K562 (cell line): Measurements from ENCODE around the gene GLI1. TPM values are rescaled to one million over a fixed set of nuclear protein-coding genes. Genes with fewer than 3 reads are reported as not detected.

Experiments
- ATAC-seq: fragments of 200-7000 bp; cut with Tn5 transposase; 3 replicates; pipeline ENCODE4 v1.9.1; 2020; ENCODE audit warnings: moderate library complexity
- BruUV-seq: library from RNA; stranded (reverse); fragments of 400-500 nt; replicated peaks from 2 replicates; lab custom pipeline; 2021; lab: Mats Ljungman, UMichigan
- CTCF ChIA-PET: fragments of 300-600 bp; formaldehyde crosslinking; extraction: SDS; loops from one replicate; lab custom pipeline; 2021; ENCODE audit warnings: low intra/inter-chr PET ratio; lab: Yijun Ruan, JAX
- POLR2A ChIA-PET: fragments of 300-600, 350-650 bp; sonication (Branson Sonifier 250); formaldehyde crosslinking; extraction: SDS; loops from one replicate; lab custom pipeline; 2021; ENCODE audit warnings: antibody characterized with exemption, inconsistent platforms; lab: Yijun Ruan, JAX
- DNase-seq, 4 experiments: peaks; one replicate each; pipeline versions ENCODE4 v3.0.0 to v3.0.0-alpha.2; 2011 to 2018; ENCODE audit warnings: low spot score in 3 of 4, mixed read lengths in 3 of 4; ENCODE audit errors: extremely low read depth in 1 of 4
- FAIRE-seq: peaks from 2 replicates; lab custom pipeline; 2011; peaks lifted over from hg19 to GRCh38; lab: Jason Lieb, UNC
- H2AFZ ChIP-seq: 2 replicates; pipeline ENCODE4 v1.6.0; 2011; ENCODE audit warnings: low read depth, low read length, control low read depth, inconsistent platforms
- H3K27ac ChIP-seq: fragments of 200-600 bp; 3 replicates; pipeline ENCODE4 v1.8.0; 2011; ENCODE audit warnings: low read depth, mild to moderate bottlenecking, control low read depth, inconsistent platforms, low read length, moderate library complexity, mixed read lengths; ENCODE audit errors: extremely low read depth
- H3K27me3 ChIP-seq, 2 experiments: fragments of 300-600 bp in 1 of 2; 2 replicates in 1 of 2; 3 replicates in 1 of 2; pipeline versions ENCODE4 v1.6.0 to v1.8.0; 2011; ENCODE audit warnings: inconsistent platforms in 2 of 2, low read length in 2 of 2, mild to moderate bottlenecking in 1 of 2, mixed read lengths in 1 of 2, moderate library complexity in 1 of 2; ENCODE audit not compliant: control insufficient read depth in 2 of 2, insufficient read depth in 2 of 2
- H3K36me3 ChIP-seq: fragments of 300-600 bp; 3 replicates; pipeline ENCODE4 v1.8.0; 2011; ENCODE audit warnings: mild to moderate bottlenecking, low read length, inconsistent platforms; ENCODE audit not compliant: control insufficient read depth, insufficient read depth
- H3K4me1 ChIP-seq, 2 experiments: fragments of 200-600 bp in 1 of 2; replicated peaks in 1 of 2; 2 replicates in 1 of 2; 3 replicates in 1 of 2; pipeline versions ENCODE4 v1.5.1 to v1.8.0; 2011; ENCODE audit warnings: inconsistent platforms in 2 of 2, low read length in 2 of 2, mild to moderate bottlenecking in 1 of 2, mixed read lengths in 1 of 2, moderate library complexity in 1 of 2; ENCODE audit not compliant: control insufficient read depth in 2 of 2, insufficient read depth in 2 of 2
- H3K4me2 ChIP-seq: 2 replicates; pipeline ENCODE4 v1.6.1; 2011; ENCODE audit warnings: low read length, control low read depth, inconsistent platforms, mixed read lengths; ENCODE audit not compliant: insufficient read depth
- H3K4me3 ChIP-seq: fragments of 200-600 bp; sonication (generic), shearing (Covaris generic); 2 replicates; pipeline ENCODE4 v1.5.1; 2016; ENCODE audit warnings: control low read depth, inconsistent platforms
- H3K79me2 ChIP-seq: fragments of 200-600 bp; 3 replicates; pipeline ENCODE4 v1.8.0; 2011; ENCODE audit warnings: low read length, inconsistent platforms; ENCODE audit not compliant: control insufficient read depth, insufficient read depth
- H3K9ac ChIP-seq, 2 experiments: 2 replicates each; pipeline versions ENCODE4 v1.6.0 to v1.6.1; 2011; ENCODE audit warnings: low read depth in 2 of 2, low read length in 2 of 2, control low read depth in 1 of 2, inconsistent platforms in 1 of 2, mild to moderate bottlenecking in 1 of 2, mixed read lengths in 1 of 2; ENCODE audit not compliant: insufficient read depth in 1 of 2
- H3K9me1 ChIP-seq: one replicate; pipeline ENCODE4 v1.6.0; 2011; ENCODE audit warnings: inconsistent platforms, mild to moderate bottlenecking, low read length, moderate library complexity; ENCODE audit not compliant: control insufficient read depth, insufficient read depth
- H3K9me3 ChIP-seq: replicated peaks from 2 replicates; pipeline ENCODE4 v1.5.1; 2011; ENCODE audit warnings: low read depth, low read length, inconsistent platforms; ENCODE audit not compliant: control insufficient read depth, insufficient read depth
- H4K20me1 ChIP-seq: replicated peaks from 2 replicates; pipeline ENCODE4 v1.6.1; 2011; ENCODE audit warnings: low read length, inconsistent platforms, mixed read lengths; ENCODE audit not compliant: control insufficient read depth, insufficient read depth
- BHLHE40 ChIP-seq: IDR thresholded peaks from 2 replicates; pipeline ENCODE4 v1.6.1; 2011; ENCODE audit warnings: low read length, improper control_type of control experiment
- BRD9 ChIP-seq: fragments of 450-650 bp; IDR thresholded peaks from 2 replicates; pipeline ENCODE4 v1.6.1; 2018; ENCODE audit warnings: low read depth; ENCODE audit not compliant: partially characterized antibody
- CEBPG ChIP-seq, 3 experiments: fragments of 200-800 bp in 1 of 3; sonication (Bioruptor generic) in 1 of 3; sonication (generic) in 1 of 3; formaldehyde crosslinking in 1 of 3; IDR thresholded peaks in 2 of 3; conservative IDR thresholded peaks in 1 of 3; 2 replicates each; pipeline versions ENCODE4 v1.6.1 to v1.8.0; 2016 to 2022; ENCODE audit warnings: missing compliant biosample characterization in 2 of 3, missing genetic modification characterization in 2 of 3, mild to moderate bottlenecking in 1 of 3, missing genetic modification reagents in 1 of 3
- CXXC5 ChIP-seq: fragments of 250-450 bp; sonication (Bioruptor Pico); IDR thresholded peaks from 2 replicates; pipeline ENCODE4 v1.8.0; 2022; ENCODE audit warnings: inconsistent platforms, mild to moderate bottlenecking, moderate library complexity
- DMBX1 ChIP-seq: fragments of 250-450 bp; sonication (Bioruptor Pico); IDR thresholded peaks from 2 replicates; pipeline ENCODE4 v1.8.0; 2022; ENCODE audit warnings: inconsistent platforms, mild to moderate bottlenecking, moderate library complexity, borderline replicate concordance
- GABPB1 ChIP-seq: sonication (generic); formaldehyde crosslinking; IDR thresholded peaks from 2 replicates; pipeline ENCODE4 v1.8.0; 2022; ENCODE audit warnings: mild to moderate bottlenecking, missing genetic modification reagents
- GATAD2A ChIP-seq: fragments of 450-650 bp; IDR thresholded peaks from 2 replicates; pipeline ENCODE4 v1.6.1; 2017
- HDAC3 ChIP-seq: fragments of 450-650 bp; IDR thresholded peaks from 2 replicates; pipeline ENCODE4 v1.6.1; 2018; ENCODE audit warnings: borderline replicate concordance, mild to moderate bottlenecking, moderate library complexity; ENCODE audit not compliant: partially characterized antibody
- HLTF ChIP-seq: fragments of 450-650 bp; IDR thresholded peaks from 2 replicates; pipeline ENCODE4 v1.6.1; 2016
- KDM2B ChIP-seq: fragments of 250-450 bp; sonication (Bioruptor Pico); IDR thresholded peaks from 2 replicates; pipeline ENCODE4 v1.8.0; 2021; ENCODE audit warnings: mild to moderate bottlenecking, moderate library complexity
- KLF13 ChIP-seq: fragments of 450-650 bp; IDR thresholded peaks from 2 replicates; pipeline ENCODE4 v1.6.1; 2016; ENCODE audit warnings: missing genetic modification characterization, low read depth, mild to moderate bottlenecking, missing compliant biosample characterization, moderate library complexity, borderline replicate concordance
- L3MBTL2 ChIP-seq: fragments of 450-650 bp; IDR thresholded peaks from 2 replicates; pipeline ENCODE4 v1.6.1; 2016; ENCODE audit warnings: mild to moderate bottlenecking, moderate library complexity
- SRF ChIP-seq, 2 experiments: fragments of 250-450, 450-650 bp in 1 of 2; sonication (Bioruptor Pico) in 1 of 2; sonication (generic) in 1 of 2; formaldehyde crosslinking; IDR thresholded peaks; 2 replicates each; pipeline versions ENCODE4 v1.5.0 to v1.5.1; 2020 to 2022; ENCODE audit warnings: mild to moderate bottlenecking in 1 of 2, missing genetic modification reagents in 1 of 2
- STAG1 ChIP-seq: sonication (generic); formaldehyde crosslinking; IDR thresholded peaks from 2 replicates; pipeline ENCODE4 v1.5.0; 2020; ENCODE audit warnings: missing genetic modification reagents, borderline replicate concordance
- ZBED1 ChIP-seq: IDR thresholded peaks from 2 replicates; pipeline ENCODE4 v1.6.1; 2014
- ZNF444 ChIP-seq: fragments of 250-450 bp; sonication (Bioruptor Pico); IDR thresholded peaks from 2 replicates; pipeline ENCODE4 v1.4.0; 2020; ENCODE audit warnings: mild to moderate bottlenecking, moderate library complexity
- WGBS: fragments of 100-300 bp; shearing (Covaris generic); methylation state at CpG from one replicate; pipeline ENCODE4 v1.1.6; 2016; ENCODE audit warnings: low coverage, mixed read lengths; ENCODE audit not compliant: insufficient coverage; ENCODE audit errors: missing lambda C conversion rate; 5-methylcytosine and 5-hydroxymethylcytosine counted together
- in situ Hi-C: fragments of 300-500 bp; cut with MboI; formaldehyde crosslinking; loops from 4 replicates; pipeline ENCODE4 v1.15.0; 2018; ENCODE audit warnings: inconsistent platforms, mixed read lengths
- intact Hi-C: fragments of 100-400 bp; cut with micrococcal nuclease; formaldehyde crosslinking; loops from 2 replicates; pipeline ENCODE4 v1.14.2; 2022
- polyA plus RNA-seq, 8 experiments: library from polyadenylated mRNA; depleted of rRNA in 4 of 8; stranded (reverse) in 5 of 8; unstranded in 3 of 8; fragments of >200 nt; fragmentation: Nextera tagmentation in 2 of 8; fragmentation: Illumina TruSeq in 1 of 8; extraction: Ambion mirVana in 2 of 8; extraction: Trizol in 1 of 8; gene quantifications; 2 replicates each; pipeline versions ENCODE4 v1.2.1 to v1.2.3, GENCODE V29; 2011 to 2014; ENCODE audit warnings: inconsistent platforms in 1 of 8, missing spikeins in 1 of 8
- total RNA-seq, 7 experiments: library from RNA; depleted of rRNA in 6 of 7; stranded (reverse); fragments of >200 nt in 6 of 7; fragmentation: Illumina TruSeq in 2 of 7; extraction: Trizol in 2 of 7; gene quantifications; 2 replicates each; pipeline versions ENCODE4 v1.2.1 to v1.2.3, GENCODE V29; 2011 to 2021; ENCODE audit warnings: low replicate concordance in 1 of 7
- TF ChIP-seq, protein P1 (sequence below): fragments of 450-650 bp; formaldehyde crosslinking; IDR thresholded peaks from 2 replicates; pipeline ENCODE4 v1.4.0; 2020; ENCODE audit warnings: mild to moderate bottlenecking, mixed read lengths

GLI1 gene
- total and polyA plus RNA-seq, 9 of the 15 experiments (the other 6 are each of a cell fraction or from before 2014, with no cell fraction given) = 0.24 to 3.7 (median 0.61) TPM

GRCh38 chr12:57456145-57456700 lies 3.4 kb upstream of the GLI1 start (continued):
- TF ChIP-seq DMBX1 (CRISPR knock-in tag) (peak; percentile 57; the same call in 1 of the 2 replicates), KLF13 (tag) (no peak), ZBED1 (no peak), BHLHE40 (peak; percentile 35; the same call in 1 of the 2 replicates), BRD9 (peak; percentile 92), CXXC5 (CRISPR knock-in tag) (peak; percentile 56), HDAC3 (no peak)

DNA sequence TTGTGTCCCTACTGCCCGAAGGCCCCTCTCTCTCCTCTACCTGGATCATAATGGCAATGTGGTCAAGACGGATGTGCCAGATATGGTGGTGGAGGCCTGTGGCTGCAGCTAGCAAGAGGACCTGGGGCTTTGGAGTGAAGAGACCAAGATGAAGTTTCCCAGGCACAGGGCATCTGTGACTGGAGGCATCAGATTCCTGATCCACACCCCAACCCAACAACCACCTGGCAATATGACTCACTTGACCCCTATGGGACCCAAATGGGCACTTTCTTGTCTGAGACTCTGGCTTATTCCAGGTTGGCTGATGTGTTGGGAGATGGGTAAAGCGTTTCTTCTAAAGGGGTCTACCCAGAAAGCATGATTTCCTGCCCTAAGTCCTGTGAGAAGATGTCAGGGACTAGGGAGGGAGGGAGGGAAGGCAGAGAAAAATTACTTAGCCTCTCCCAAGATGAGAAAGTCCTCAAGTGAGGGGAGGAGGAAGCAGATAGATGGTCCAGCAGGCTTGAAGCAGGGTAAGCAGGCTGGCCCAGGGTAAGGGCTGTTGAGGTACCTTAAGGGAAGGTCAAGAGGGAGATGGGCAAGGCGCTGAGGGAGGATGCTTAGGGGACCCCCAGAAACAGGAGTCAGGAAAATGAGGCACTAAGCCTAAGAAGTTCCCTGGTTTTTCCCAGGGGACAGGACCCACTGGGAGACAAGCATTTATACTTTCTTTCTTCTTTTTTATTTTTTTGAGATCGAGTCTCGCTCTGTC lies 2.7 kb upstream of the GLI1 start:
- BruUV-seq = no TSS peak
- Histone ChIP-seq H3K4me1 (peaks cover 57 to 60% of the 10 kb centered on the region in 2 experiments), H3K36me3 (no peaks in the 10 kb centered on the region), H3K79me2 (peaks cover 20% of the 10 kb centered on the region; the same call in 2 of the 3 replicates), H3K9ac (peak overlapping the region; percentile 78 to 87; a peak in 3 of 4 replicates), H2AFZ (no peak overlapping the region), H3K4me2 (peak overlapping the region; percentile 91), H3K27me3 (no peaks in the 10 kb centered on the region), H3K27ac (peak overlapping the region; percentile 50; the same call in 1 of the 3 replicates), H3K9me1 (no peaks in the 10 kb centered on the region), H3K4me3 (peak overlapping the region; percentile 62; the same call in 1 of the 2 replicates), H3K9me3 (no peaks in the 10 kb centered on the region), H4K20me1 (no peaks in the 10 kb centered on the region)
- FAIRE-seq (no peak), DNase-seq (no peak), ATAC-seq (no peak)
- in situ Hi-C loops = no loop called here
- CTCF ChIA-PET = interaction anchor here (0.6 to 0.9 kb wide), 3 partner anchors 58 to 242 kb away, joined by 3 to 5 read pairs (median 4); no protein-coding TSS in a partner anchor
- POLR2A ChIA-PET = interaction anchor here (1.2 to 2.4 kb wide), 4 partner anchors 12 to 62 kb away, joined by 4 to 9 read pairs (median 5); no protein-coding TSS in a partner anchor
- intact Hi-C loops = loop anchor here (5.0 kb wide), 1 partner anchor 235 kb away; the partner anchor contains the start of gene OS9
- 51% methylated on average over 6 of the region's 6 CpGs for WGBS
- TF ChIP-seq GABPB1 (CRISPR knock-in tag) (no peak), SRF (CRISPR knock-in tag; IDR thresholded peaks at IDR 0.05) (0 out of 4 replicates have a peak, but pooled peaks of 1 of the 2 experiments have one; percentile 9), L3MBTL2 (no peak), CEBPG (CRISPR knock-in tag; IDR thresholded peaks at IDR 0.05) (peak; percentile 0; the same call in 1 of the 2 replicates), CEBPG (tag; conservative IDR thresholded peaks at IDR 0.05 in 1 of 2, IDR thresholded peaks at IDR 0.05 in 1 of 2) (no peak), GATAD2A (no peak), HLTF (no peak), STAG1 (CRISPR knock-in tag) (no peak), ZNF444 (CRISPR knock-in tag) (no peak), KDM2B (CRISPR knock-in tag) (no peak)
- TF ChIP-seq, protein P1, sequence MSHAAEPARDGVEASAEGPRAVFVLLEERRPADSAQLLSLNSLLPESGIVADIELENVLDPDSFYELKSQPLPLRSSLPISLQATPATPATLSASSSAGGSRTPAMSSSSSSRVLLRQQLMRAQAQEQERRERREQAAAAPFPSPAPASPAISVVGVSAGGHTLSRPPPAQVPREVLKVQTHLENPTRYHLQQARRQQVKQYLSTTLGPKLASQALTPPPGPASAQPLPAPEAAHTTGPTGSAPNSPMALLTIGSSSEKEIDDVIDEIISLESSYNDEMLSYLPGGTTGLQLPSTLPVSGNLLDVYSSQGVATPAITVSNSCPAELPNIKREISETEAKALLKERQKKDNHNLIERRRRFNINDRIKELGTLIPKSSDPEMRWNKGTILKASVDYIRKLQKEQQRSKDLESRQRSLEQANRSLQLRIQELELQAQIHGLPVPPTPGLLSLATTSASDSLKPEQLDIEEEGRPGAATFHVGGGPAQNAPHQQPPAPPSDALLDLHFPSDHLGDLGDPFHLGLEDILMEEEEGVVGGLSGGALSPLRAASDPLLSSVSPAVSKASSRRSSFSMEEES (CRISPR knock-in tag) = no peak
